Spleen (tissue), 11 donors: ENCODE data around the gene GP5. TPM values are rescaled to one million over a fixed set of nuclear protein-coding genes. Genes with fewer than 3 reads are reported as not detected.

ENCODE experiments used
- DNase-seq: peaks from one replicate; pipeline ENCODE4 v3.0.0-alpha.2; 2020
- H3K27ac ChIP-seq, 8 donors: fragments of 200-600 bp; sonication (generic) in 7 of 8; 1 replicate in 4 of 8; 2 replicates in 4 of 8; pipeline versions ENCODE4 v1.5.0 to v1.8.0; 2016 to 2021; ENCODE audit warnings: inconsistent platforms in 4 of 8, mild to moderate bottlenecking in 4 of 8, moderate library complexity in 1 of 8
- H3K27me3 ChIP-seq, 7 donors: fragments of 200-600 bp; sonication (generic) in 6 of 7; replicated peaks in 1 of 7; 1 replicate in 4 of 7; 2 replicates in 3 of 7; pipeline versions ENCODE4 v1.5.0 to v1.8.0; 2016 to 2021; ENCODE audit warnings: inconsistent platforms in 3 of 7, mild to moderate bottlenecking in 1 of 7
- H3K36me3 ChIP-seq, 6 donors: fragments of 200-600 bp; sonication (generic) in 5 of 6; 1 replicate in 4 of 6; 2 replicates in 2 of 6; pipeline versions ENCODE4 v1.5.0 to v1.8.0; 2016 to 2021; ENCODE audit warnings: inconsistent platforms in 2 of 6
- H3K4me1 ChIP-seq, 6 donors: fragments of 200-600 bp; sonication (generic) in 5 of 6; 1 replicate in 3 of 6; 2 replicates in 3 of 6; pipeline versions ENCODE4 v1.5.0 to v1.8.0; 2016 to 2021; ENCODE audit warnings: inconsistent platforms in 3 of 6
- H3K4me3 ChIP-seq, 8 donors: fragments of 200-600 bp; sonication (generic) in 7 of 8; 1 replicate in 4 of 8; 2 replicates in 4 of 8; pipeline versions ENCODE4 v1.5.0 to v1.8.0; 2016 to 2021; ENCODE audit warnings: inconsistent platforms in 4 of 8, mild to moderate bottlenecking in 4 of 8, moderate library complexity in 2 of 8
- H3K9me3 ChIP-seq, 8 donors: fragments of 200-600 bp; sonication (generic) in 7 of 8; 1 replicate in 4 of 8; 2 replicates in 4 of 8; pipeline versions ENCODE4 v1.5.0 to v1.8.0; 2016 to 2021; ENCODE audit warnings: inconsistent platforms in 4 of 8
- CTCF ChIP-seq, 11 experiments: fragments of 200-600 bp in 7 of 11; fragments of 450-650 bp in 4 of 11; sonication (generic) in 4 of 11; IDR thresholded peaks in 8 of 11; conservative IDR thresholded peaks in 3 of 11; 1 replicate in 7 of 11; 2 replicates in 4 of 11; pipeline versions ENCODE4 v1.4.0 to v1.8.0; 2016 to 2021; ENCODE audit warnings: antibody characterized with exemption in 11 of 11, inconsistent platforms in 4 of 11, mild to moderate bottlenecking in 1 of 11
- POLR2A ChIP-seq, 3 donors: fragments of 450-650 bp; IDR thresholded peaks; one replicate each; pipeline ENCODE4 v1.5.1; 2017; ENCODE audit warnings: antibody characterized with exemption in 3 of 3, mild to moderate bottlenecking in 1 of 3
- POLR2AphosphoS5 ChIP-seq, 3 donors: sonication (generic); formaldehyde crosslinking; IDR thresholded peaks; one replicate each; pipeline ENCODE4 v1.5.1; 2017; ENCODE audit warnings: antibody characterized with exemption in 3 of 3
- WGBS, 5 donors: extraction: QIAGEN DNeasy Blood & Tissue Kit in 3 of 5; methylation state at CpG; one replicate each; pipeline versions ENCODE4 v1.1.5 to v1.1.7; 2013 to 2018; 5-methylcytosine and 5-hydroxymethylcytosine counted together
- intact Hi-C: fragments of 100-400 bp; cut with DNase I; formaldehyde crosslinking; loops from one replicate; pipeline ENCODE4 v1.15.0; 2023; ENCODE audit warnings: low total_unique reads
- polyA plus RNA-seq, 3 donors: library from polyadenylated mRNA; stranded (reverse); fragments of 200-250 nt; gene quantifications; one replicate each; pipeline ENCODE4 v1.2.1, GENCODE V29; 2013
- total RNA-seq, 7 donors: library from RNA; depleted of rRNA in 3 of 7; stranded (reverse); fragments of >200 nt in 3 of 7; fragmentation: NEBNext Ultra II Directional in 4 of 7; extraction: Animal tissue kit (Norgen Biotek cat#: 25700) in 4 of 7; gene quantifications; one replicate each; pipeline versions ENCODE4 v1.1.0 to v1.2.1, GENCODE V29; 2016 to 2021
- donor health status: healthy with polysubstance abuse.
- donor health status: DM: no; HTN: no; CAD: no; lungs with moderate emphysema.
- donor health status: DM: no; HTN: no; CAD: no.
- donor health status: Bipolar disorder and iron deficiency.
- donor health status: healthy.
- donor health status: DM: no; HTN: no; CAD: no.
- donor health status: DM: yes; HTN: yes; CAD: no.

Gene GP5
- total and polyA plus RNA-seq, 10 donors, result 0.15 to 1.8 (median 0.55) TPM

DNA sequence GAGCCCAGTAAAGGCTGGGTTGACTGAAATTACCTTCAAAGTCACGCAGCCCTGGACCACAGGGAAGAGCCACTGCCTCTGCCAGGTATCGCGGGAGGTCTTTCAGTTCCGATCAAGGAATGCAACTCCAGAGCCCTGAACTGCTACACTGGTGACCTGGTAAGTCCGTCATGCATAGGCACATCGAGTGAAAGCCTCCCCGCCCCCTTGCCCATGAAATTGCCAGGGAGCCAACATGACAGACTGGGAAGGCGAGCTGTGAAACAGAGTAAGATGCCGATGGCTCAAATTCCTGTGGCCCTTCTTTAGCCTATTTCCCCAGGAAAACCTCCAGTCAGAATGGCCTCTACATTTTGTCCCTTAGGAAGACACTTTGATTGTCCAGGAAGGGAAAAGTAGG, 2.3 kb upstream of the GP5 start:
- intact Hi-C loops, result loop anchor here (5.0 kb wide), 1 partner anchor 64 kb away; no protein-coding TSS in a partner anchor
- H3K4me3 ChIP-seq, result no peak overlapping the region
- TF ChIP-seq POLR2AphosphoS5 (IDR thresholded peaks at IDR 0.05) (no peak), POLR2A (IDR thresholded peaks at IDR 0.05) (no peak), CTCF (IDR thresholded peaks at IDR 0.05 in 8 of 11, conservative IDR thresholded peaks at IDR 0.05 in 3 of 11) (no peak)
- H3K27ac ChIP-seq, result no peak overlapping the region
- H3K9me3 ChIP-seq, result no peaks in the 10 kb centered on the region
- peaks cover 0 to 39% (median 23%) of the 10 kb centered on the region in 7 donors for H3K27me3 ChIP-seq
- peaks cover 15 to 31% (median 25%) of the 10 kb centered on the region in 6 donors for H3K4me1 ChIP-seq
- no peak for DNase-seq
- 89 to 97% (median 93%) methylated on average over 8 to 9 of the region's 9 CpGs for WGBS, 5 donors
- H3K36me3 ChIP-seq, result peaks cover 0 to 15% (median 6%) of the 10 kb centered on the region in 6 donors

GRCh38 chr3:194399874-194400411, 877 bp upstream of the GP5 start:
- Histone ChIP-seq H3K4me1 (peaks cover 15 to 45% (median 32%) of the 10 kb centered on the region in 6 donors), H3K36me3 (peaks cover 0 to under 1% (median 0%) of the 10 kb centered on the region in 6 donors), H3K9me3 (no peaks in the 10 kb centered on the region), H3K4me3 (no peak overlapping the region), H3K27me3 (peaks cover 0 to 52% (median 23%) of the 10 kb centered on the region in 7 donors), H3K27ac (no peak overlapping the region)
- peak; percentile 54 for DNase-seq
- WGBS, 5 donors, result 76 to 84% (median 78%) methylated on average over 15 of the region's 15 CpGs
- intact Hi-C loops, result loop anchor here (5.0 kb wide), 1 partner anchor 63 kb away; no protein-coding TSS in a partner anchor
- TF ChIP-seq POLR2AphosphoS5 (IDR thresholded peaks at IDR 0.05) (no peak), CTCF (IDR thresholded peaks at IDR 0.05 in 8 of 11, conservative IDR thresholded peaks at IDR 0.05 in 3 of 11) (no peak), POLR2A (IDR thresholded peaks at IDR 0.05) (no peak)

GRCh38 chr3:194397757-194398312, 1.2 kb downstream of the GP5 start:
- WGBS, 5 donors, result 4 to 6% (median 5%) methylated on average over 20 to 38 of the region's 38 CpGs
- TF ChIP-seq POLR2AphosphoS5 (IDR thresholded peaks at IDR 0.05) (peak in 2 of 3 donors; percentile 65 to 79), POLR2A (IDR thresholded peaks at IDR 0.05) (no peak), CTCF (IDR thresholded peaks at IDR 0.05 in 8 of 11, conservative IDR thresholded peaks at IDR 0.05 in 3 of 11) (no peak)
- Histone ChIP-seq H3K4me1 (peaks cover 15 to 48% (median 33%) of the 10 kb centered on the region in 6 donors), H3K4me3 (peak overlapping the region; percentile 24 to 68 (median 31)), H3K27me3 (peaks cover 0 to 55% (median 23%) of the 10 kb centered on the region in 7 donors), H3K27ac (peak overlapping the region in 1 of 8 donors; percentile 67), H3K36me3 (no peaks in the 10 kb centered on the region), H3K9me3 (no peaks in the 10 kb centered on the region)
- intact Hi-C loops, result no loop called here
- DNase-seq, result peak; percentile 74
